Loucy (cell line): Measurements from ENCODE around the gene DOLPP1.

ENCODE experiments used
- H2AFZ ChIP-seq: fragments of 200-600 bp; sonication (generic); 2 replicates; pipeline ENCODE4 v1.6.0; 2016; ENCODE audit warnings: antibody characterized with exemption, mild to moderate bottlenecking, low read length, moderate library complexity
- H3F3A ChIP-seq: fragments of 200-600 bp; 2 replicates; pipeline ENCODE4 v1.6.0; 2016; ENCODE audit warnings: antibody characterized with exemption, low read depth, mild to moderate bottlenecking
- H3K27me3 ChIP-seq: fragments of 200-600 bp; sonication (generic); 2 replicates; pipeline ENCODE4 v1.6.1; 2014; ENCODE audit warnings: low read length, mild to moderate bottlenecking; ENCODE audit not compliant: insufficient read depth, poor library complexity, severe bottlenecking
- H3K36me3 ChIP-seq: fragments of 200-600 bp; sonication (generic); 2 replicates; pipeline ENCODE4 v1.6.1; 2016; ENCODE audit warnings: low read length; ENCODE audit not compliant: insufficient read depth
- H3K4me1 ChIP-seq: fragments of 200-600 bp; sonication (generic); 2 replicates; pipeline ENCODE4 v1.5.1; 2014; ENCODE audit warnings: low read length, mild to moderate bottlenecking; ENCODE audit not compliant: insufficient read depth, poor library complexity, severe bottlenecking
- H3K4me2 ChIP-seq: fragments of 200-600 bp; sonication (generic); 2 replicates; pipeline ENCODE4 v1.6.0; 2014; ENCODE audit warnings: antibody characterized with exemption, low read length, low read depth, mild to moderate bottlenecking; ENCODE audit not compliant: poor library complexity, severe bottlenecking
- H3K4me3 ChIP-seq: fragments of 200-600 bp; sonication (generic); 2 replicates; pipeline ENCODE4 v1.5.1; 2014; ENCODE audit warnings: low read length, mild to moderate bottlenecking, mixed read lengths; ENCODE audit not compliant: poor library complexity, severe bottlenecking
- H3K79me2 ChIP-seq: fragments of 200-600 bp; sonication (generic); 2 replicates; pipeline ENCODE4 v1.6.1; 2014; ENCODE audit warnings: low read length; ENCODE audit not compliant: insufficient read depth
- H3K9ac ChIP-seq: fragments of 200-600 bp; sonication (generic); 2 replicates; pipeline ENCODE4 v1.6.0; 2014; ENCODE audit warnings: mild to moderate bottlenecking, low read depth, low read length, moderate library complexity; ENCODE audit not compliant: poor library complexity, severe bottlenecking
- H3K9me2 ChIP-seq: fragments of 200-600 bp; sonication (generic); replicated peaks from 2 replicates; pipeline ENCODE4 v1.6.1; 2016; ENCODE audit warnings: low read depth, low read length, mixed read lengths
- H3K9me3 ChIP-seq: fragments of 200-600 bp; sonication (generic); 2 replicates; pipeline ENCODE4 v1.6.1; 2014; ENCODE audit warnings: mild to moderate bottlenecking, antibody characterized with exemption, low read length, low read depth; ENCODE audit not compliant: insufficient read depth
- H4K20me1 ChIP-seq: fragments of 200-600 bp; sonication (generic); 2 replicates; pipeline ENCODE4 v1.6.0; 2014; ENCODE audit warnings: antibody characterized with exemption, low read length, mild to moderate bottlenecking; ENCODE audit not compliant: insufficient read depth, poor library complexity, severe bottlenecking
- EZH2phosphoT487 ChIP-seq: fragments of 200-600 bp; IDR thresholded peaks from 2 replicates; pipeline ENCODE4 v1.6.1; 2018; ENCODE audit warnings: antibody characterized with exemption, mild to moderate bottlenecking, moderate library complexity, borderline replicate concordance
- TF ChIP-seq, protein P1 (sequence below): fragments of 200-600 bp; sonication (generic); conservative IDR thresholded peaks from 2 replicates; pipeline ENCODE4 v1.5.1; 2014; ENCODE audit warnings: mild to moderate bottlenecking, antibody characterized with exemption, low read length

Gene DOLPP1

DNA sequence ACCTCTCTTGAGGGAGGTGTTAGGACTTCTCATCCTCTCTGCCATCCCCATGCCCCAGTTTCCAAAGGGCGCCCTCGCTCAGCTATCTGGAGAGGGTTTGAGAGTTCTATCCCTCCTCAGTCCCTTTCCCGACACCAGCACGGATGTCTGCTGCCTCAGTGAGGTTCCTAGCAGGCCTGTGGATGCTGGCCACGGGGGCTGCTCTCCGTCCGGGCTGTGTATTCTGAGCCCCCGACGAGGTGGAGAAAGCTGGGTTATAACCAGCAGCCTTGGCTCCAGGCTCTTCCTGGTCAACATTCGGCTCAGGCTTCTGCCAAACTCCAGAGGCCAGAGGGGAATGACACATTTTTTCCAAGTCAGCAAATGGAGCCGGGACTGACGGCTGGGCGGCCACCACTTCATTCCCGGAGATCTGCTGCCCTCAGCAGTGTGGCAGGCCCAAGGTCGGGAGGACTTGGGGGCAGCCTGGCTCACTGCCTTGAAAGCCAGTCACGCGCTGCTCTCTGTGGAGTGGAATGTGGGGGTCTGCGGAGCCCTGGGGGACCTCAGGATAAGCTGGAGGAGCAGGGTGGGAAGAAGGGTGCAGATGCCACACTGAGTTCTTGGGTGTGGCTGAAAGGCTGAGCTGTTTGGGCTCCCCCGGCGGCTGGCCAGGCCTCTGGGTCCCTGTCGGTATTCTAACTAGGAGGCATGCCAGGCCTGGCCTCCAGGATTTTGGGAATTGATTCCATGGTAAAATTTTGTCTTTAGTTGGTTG, 57.7 kb downstream of the DOLPP1 start:
- no peak overlapping the region for H3K9ac ChIP-seq
- TF ChIP-seq EZH2phosphoT487: no peak
- TF ChIP-seq, protein P1, sequence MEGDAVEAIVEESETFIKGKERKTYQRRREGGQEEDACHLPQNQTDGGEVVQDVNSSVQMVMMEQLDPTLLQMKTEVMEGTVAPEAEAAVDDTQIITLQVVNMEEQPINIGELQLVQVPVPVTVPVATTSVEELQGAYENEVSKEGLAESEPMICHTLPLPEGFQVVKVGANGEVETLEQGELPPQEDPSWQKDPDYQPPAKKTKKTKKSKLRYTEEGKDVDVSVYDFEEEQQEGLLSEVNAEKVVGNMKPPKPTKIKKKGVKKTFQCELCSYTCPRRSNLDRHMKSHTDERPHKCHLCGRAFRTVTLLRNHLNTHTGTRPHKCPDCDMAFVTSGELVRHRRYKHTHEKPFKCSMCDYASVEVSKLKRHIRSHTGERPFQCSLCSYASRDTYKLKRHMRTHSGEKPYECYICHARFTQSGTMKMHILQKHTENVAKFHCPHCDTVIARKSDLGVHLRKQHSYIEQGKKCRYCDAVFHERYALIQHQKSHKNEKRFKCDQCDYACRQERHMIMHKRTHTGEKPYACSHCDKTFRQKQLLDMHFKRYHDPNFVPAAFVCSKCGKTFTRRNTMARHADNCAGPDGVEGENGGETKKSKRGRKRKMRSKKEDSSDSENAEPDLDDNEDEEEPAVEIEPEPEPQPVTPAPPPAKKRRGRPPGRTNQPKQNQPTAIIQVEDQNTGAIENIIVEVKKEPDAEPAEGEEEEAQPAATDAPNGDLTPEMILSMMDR: no peak
- no peaks in the 10 kb centered on the region for H3K9me2 ChIP-seq
- H3K4me3 ChIP-seq: no peak overlapping the region
- no peak overlapping the region for H2AFZ ChIP-seq
- peaks cover 26% of the 10 kb centered on the region; the same call in 1 of the 2 replicates for H3K36me3 ChIP-seq
- peaks cover 3% of the 10 kb centered on the region for H4K20me1 ChIP-seq
- H3K79me2 ChIP-seq: peaks cover 19% of the 10 kb centered on the region
- no peaks in the 10 kb centered on the region for H3K27me3 ChIP-seq
- H3K4me2 ChIP-seq: no peak overlapping the region
- H3F3A ChIP-seq: 0 out of 2 replicates have a peak, but pooled peaks cover 3% of the 10 kb centered on the region
- H3K9me3 ChIP-seq: no peaks in the 10 kb centered on the region
- peaks cover 34% of the 10 kb centered on the region for H3K4me1 ChIP-seq

DNA sequence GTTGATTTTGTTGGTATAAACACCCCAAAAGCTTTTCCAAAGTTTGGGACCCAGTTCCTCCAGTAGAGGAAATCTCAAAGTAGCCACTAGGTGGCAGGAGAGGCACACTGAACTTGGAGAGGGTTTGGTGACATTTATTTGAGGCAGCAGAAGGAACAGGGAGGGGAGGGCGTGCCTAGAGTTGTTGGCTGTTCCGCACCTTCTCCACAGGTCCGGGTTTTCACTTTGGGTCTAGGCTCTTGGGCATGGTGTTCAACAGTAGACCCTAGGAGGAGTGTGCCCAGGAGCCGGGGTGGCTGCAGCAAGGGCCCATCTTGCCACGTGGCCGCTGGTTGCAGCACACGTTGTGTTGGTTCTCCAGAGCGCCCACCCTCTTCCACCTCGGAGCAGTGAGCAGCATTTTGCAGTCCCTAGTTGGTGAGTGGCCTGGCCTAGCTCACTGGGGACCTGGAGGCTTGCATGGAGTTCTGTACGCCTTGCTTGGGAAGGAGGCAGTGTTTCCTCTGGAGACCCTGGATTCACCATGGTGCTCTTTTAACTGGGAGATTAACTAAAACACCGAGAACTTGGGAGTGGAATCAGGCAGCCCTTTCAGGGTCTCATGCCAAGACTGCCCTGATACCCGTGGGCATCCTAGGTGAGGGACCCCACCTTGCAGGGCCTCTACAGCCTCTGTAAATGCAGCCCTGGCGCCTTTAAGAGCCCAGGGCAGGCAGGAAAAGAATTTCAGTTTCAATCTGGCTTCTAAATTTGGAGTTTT, 58.5 kb downstream of the DOLPP1 start:
- Histone ChIP-seq H3K27me3 (no peaks in the 10 kb centered on the region), H3K79me2 (peaks cover 19% of the 10 kb centered on the region), H4K20me1 (peaks cover 3% of the 10 kb centered on the region), H3F3A (0 out of 2 replicates have a peak, but pooled peaks cover 3% of the 10 kb centered on the region), H3K9me2 (no peaks in the 10 kb centered on the region), H3K9me3 (no peaks in the 10 kb centered on the region), H3K4me1 (peaks cover 37% of the 10 kb centered on the region), H2AFZ (peak overlapping the region; percentile 40; the same call in 1 of the 2 replicates), H3K4me2 (peak overlapping the region; percentile 80), H3K4me3 (peak overlapping the region; percentile 82), H3K36me3 (peaks cover 27% of the 10 kb centered on the region; the same call in 1 of the 2 replicates), H3K9ac (peak overlapping the region; percentile 100)
- TF ChIP-seq EZH2phosphoT487: no peak
- TF ChIP-seq, protein P1: peak; percentile 69

DNA sequence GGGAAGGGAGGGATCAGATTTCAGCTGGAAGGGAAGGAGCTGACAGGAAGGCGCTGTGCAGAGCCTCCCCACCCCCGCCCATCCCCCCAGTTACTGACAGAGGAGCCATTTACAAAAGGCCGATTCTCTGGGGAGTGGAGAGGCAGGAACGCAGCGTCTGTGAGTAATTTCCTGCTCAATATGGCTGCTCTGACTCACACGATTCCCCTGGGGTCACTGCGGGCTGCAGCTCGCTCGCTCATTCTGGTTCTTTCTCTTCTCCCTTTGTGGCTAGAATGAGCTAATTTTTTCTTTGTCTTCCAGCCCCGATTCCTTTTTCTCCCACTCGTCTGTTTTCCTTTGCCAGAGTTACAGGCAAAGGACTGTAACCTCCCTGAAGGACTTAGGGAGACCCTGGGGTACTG, 59.1 kb downstream of the DOLPP1 start:
- Histone ChIP-seq H3K9ac (peak overlapping the region; percentile 100), H3F3A (0 out of 2 replicates have a peak, but pooled peaks cover 3% of the 10 kb centered on the region), H3K4me2 (peak overlapping the region; percentile 80), H3K9me3 (no peaks in the 10 kb centered on the region), H3K36me3 (peaks cover 22% of the 10 kb centered on the region; the same call in 1 of the 2 replicates), H3K4me1 (peaks cover 37% of the 10 kb centered on the region), H3K79me2 (peaks cover 19% of the 10 kb centered on the region), H3K27me3 (no peaks in the 10 kb centered on the region), H3K9me2 (no peaks in the 10 kb centered on the region), H2AFZ (0 out of 2 replicates have a peak overlapping the region, but pooled peaks have one; percentile 40), H4K20me1 (peaks cover 3% of the 10 kb centered on the region), H3K4me3 (peak overlapping the region; percentile 82)
- TF ChIP-seq, protein P1: no peak
- no peak for TF ChIP-seq EZH2phosphoT487
